Activated naive CD4-positive, alpha-beta T cell treated with anti-CD3 and anti-CD28 coated beads for 36 hours (primary cell): ENCODE measurements around the gene VPS35L. TPM values are rescaled to one million over a fixed set of nuclear protein-coding genes. Genes with fewer than 3 reads are reported as not detected.
"Not testable (repeated sequence)": the region's sequence is repeated elsewhere in the genome, so short reads cannot be mapped to it uniquely, and the experiment has no call there.

Experiments used
- CTCF ChIA-PET: fragments of 350-600 bp; sonication (Branson Sonifier 250); formaldehyde crosslinking; loops from one replicate; lab custom pipeline; 2021; ENCODE audit warnings: antibody characterized with exemption; lab: Charles Lee
- DNase-seq: peaks from one replicate; pipeline ENCODE4 v3.0.0-alpha.2; 2020
- H3K27ac Mint-ChIP-seq: one replicate; pipeline ENCODE4 v1.8.0; 2021; ENCODE audit warnings: mild to moderate bottlenecking, mixed read lengths
- H3K27me3 Mint-ChIP-seq: one replicate; pipeline ENCODE4 v1.8.0; 2021; ENCODE audit warnings: low read depth, mixed read lengths
- H3K36me3 Mint-ChIP-seq: one replicate; pipeline ENCODE4 v1.8.0; 2021; ENCODE audit warnings: low read depth, mixed read lengths
- H3K4me1 Mint-ChIP-seq: one replicate; pipeline ENCODE4 v1.8.0; 2021; ENCODE audit warnings: low read depth, mixed read lengths
- H3K4me3 Mint-ChIP-seq: one replicate; pipeline ENCODE4 v1.8.0; 2021; ENCODE audit warnings: mild to moderate bottlenecking, moderate library complexity, mixed read lengths
- H3K9me3 Mint-ChIP-seq: one replicate; pipeline ENCODE4 v1.8.0; 2021; ENCODE audit warnings: mixed read lengths
- intact Hi-C: fragments of 100-400 bp; cut with micrococcal nuclease; formaldehyde crosslinking; loops from one replicate; pipeline ENCODE4 v1.15.1; 2023
- total RNA-seq, 2 experiments: library from RNA; stranded (reverse); gene quantifications; one replicate each; pipeline ENCODE4 v1.2.3, GENCODE V29; 2021

The VPS35L gene
- total RNA-seq, 2 experiments from 2014 or later, result 30.3 to 32.4 TPM

DNA sequence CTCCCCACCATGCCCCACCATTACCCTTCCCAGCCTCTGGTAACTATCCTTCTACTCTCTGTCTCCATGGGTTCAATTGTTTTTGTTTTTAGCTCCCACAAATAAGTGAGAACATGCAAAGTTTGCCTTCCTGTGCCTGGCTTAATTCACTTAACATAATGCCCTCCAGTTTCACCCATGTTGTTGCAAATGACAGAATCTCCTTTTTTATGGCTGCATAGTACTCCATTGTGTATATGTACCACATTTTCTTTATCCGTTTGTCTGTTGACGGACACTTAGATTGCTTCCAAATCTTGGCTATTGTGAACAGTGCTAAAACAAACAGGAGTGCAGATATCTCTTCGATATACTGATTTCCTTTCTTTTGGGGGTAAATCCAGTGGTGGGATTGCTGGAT lies 109.8 kb downstream of the VPS35L start:
- intact Hi-C loops, H3K27me3 Mint-ChIP-seq, H3K4me3 Mint-ChIP-seq, DNase-seq, H3K4me1 Mint-ChIP-seq, H3K27ac Mint-ChIP-seq, H3K9me3 Mint-ChIP-seq: not testable (repeated sequence)
- CTCF ChIA-PET, result interaction anchor here (0.9 kb wide), 1 partner anchor 64 kb away, joined by 6 read pairs; no protein-coding TSS in a partner anchor
- H3K36me3 Mint-ChIP-seq, result peaks cover 33% of the 10 kb centered on the region

- no peaks in the 10 kb centered on the region for H3K4me1 Mint-ChIP-seq
- peaks cover 32% of the 10 kb centered on the region for H3K36me3 Mint-ChIP-seq
- CTCF ChIA-PET, result no interaction called here
- intact Hi-C loops, result no loop called here
- no peak for DNase-seq
- H3K4me3 Mint-ChIP-seq, result no peak overlapping the region
- peaks cover 5% of the 10 kb centered on the region for H3K9me3 Mint-ChIP-seq
- no peak overlapping the region for H3K27ac Mint-ChIP-seq
- H3K27me3 Mint-ChIP-seq, result no peaks in the 10 kb centered on the region
These were observed 111.0 kb downstream of the VPS35L start for GRCh38 chr16:19666477-19666876.

- Mint-ChIP-seq H3K9me3 (no peaks in the 10 kb centered on the region), H3K36me3 (peaks cover 28% of the 10 kb centered on the region), H3K4me1 (no peaks in the 10 kb centered on the region), H3K27me3 (no peaks in the 10 kb centered on the region), H3K27ac (no peak overlapping the region), H3K4me3 (no peak overlapping the region)
- intact Hi-C loops, result no loop called here
- DNase-seq, result no peak
- CTCF ChIA-PET, result no interaction called here
These were observed 116.9 kb downstream of the VPS35L start for GRCh38 chr16:19672378-19672777.

- CTCF ChIA-PET, result no interaction called here
These were observed 119.0 kb downstream of the VPS35L start for GRCh38 chr16:19674485-19674884.

DNA sequence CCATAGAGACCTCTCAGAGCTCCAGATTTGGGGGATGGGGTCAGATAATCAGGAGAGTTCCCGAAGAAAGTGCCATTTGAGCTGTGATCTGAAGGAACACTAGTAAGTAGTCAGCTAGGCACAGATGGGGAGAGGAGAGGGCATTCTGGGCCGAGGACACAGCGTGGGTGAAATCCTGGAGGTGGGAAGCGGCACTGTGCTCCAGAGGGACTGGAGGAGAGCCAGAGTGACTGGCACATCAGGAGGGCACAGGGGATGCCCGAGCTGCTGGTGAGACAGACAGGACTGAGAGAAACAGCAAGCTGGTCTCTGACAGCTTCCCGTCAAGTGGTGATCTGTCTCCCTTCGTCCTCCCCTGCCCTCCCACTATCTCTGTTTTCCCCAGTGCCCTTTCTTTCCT lies 121.9 kb downstream of the VPS35L start:
- H3K36me3 Mint-ChIP-seq, result peaks cover 20% of the 10 kb centered on the region

More at GRCh38 chr16:19674485-19674884, 119.0 kb downstream of the VPS35L start:
- no peak for DNase-seq
- H3K27me3 Mint-ChIP-seq, result no peaks in the 10 kb centered on the region
- no peak overlapping the region for H3K27ac Mint-ChIP-seq
- peaks cover 21% of the 10 kb centered on the region for H3K36me3 Mint-ChIP-seq
- H3K4me3 Mint-ChIP-seq, result no peak overlapping the region
- H3K4me1 Mint-ChIP-seq, result no peaks in the 10 kb centered on the region
- no peaks in the 10 kb centered on the region for H3K9me3 Mint-ChIP-seq
- intact Hi-C loops, result no loop called here

GRCh38 chr16:19678804-19679203 lies 123.3 kb downstream of the VPS35L start:
- intact Hi-C loops, result no loop called here
- H3K4me1 Mint-ChIP-seq, result no peaks in the 10 kb centered on the region
- peaks cover 30% of the 10 kb centered on the region for H3K36me3 Mint-ChIP-seq
- no peaks in the 10 kb centered on the region for H3K9me3 Mint-ChIP-seq
- no peak overlapping the region for H3K4me3 Mint-ChIP-seq
- CTCF ChIA-PET, result interaction anchor here (0.6 kb wide), 1 partner anchor 1179 kb away, joined by 4 read pairs; no protein-coding TSS in a partner anchor
- no peaks in the 10 kb centered on the region for H3K27me3 Mint-ChIP-seq
- no peak for DNase-seq
- no peak overlapping the region for H3K27ac Mint-ChIP-seq

More for the DNA sequence above, 121.9 kb downstream of the VPS35L start:
- H3K4me3 Mint-ChIP-seq, result no peak overlapping the region
- no peaks in the 10 kb centered on the region for H3K27me3 Mint-ChIP-seq
- no peak for DNase-seq
- intact Hi-C loops, result no loop called here
- CTCF ChIA-PET, result no interaction called here
- H3K27ac Mint-ChIP-seq, result no peak overlapping the region
- no peaks in the 10 kb centered on the region for H3K9me3 Mint-ChIP-seq
- no peaks in the 10 kb centered on the region for H3K4me1 Mint-ChIP-seq

- peaks cover 34% of the 10 kb centered on the region for H3K36me3 Mint-ChIP-seq
- DNase-seq, H3K4me3 Mint-ChIP-seq, H3K9me3 Mint-ChIP-seq, intact Hi-C loops, H3K27ac Mint-ChIP-seq, H3K27me3 Mint-ChIP-seq, H3K4me1 Mint-ChIP-seq: not testable (repeated sequence)
- CTCF ChIA-PET, result interaction anchor here (0.6 kb wide), 1 partner anchor 1179 kb away, joined by 4 read pairs; no protein-coding TSS in a partner anchor
These were observed 123.8 kb downstream of the VPS35L start for GRCh38 chr16:19679281-19679680.

DNA sequence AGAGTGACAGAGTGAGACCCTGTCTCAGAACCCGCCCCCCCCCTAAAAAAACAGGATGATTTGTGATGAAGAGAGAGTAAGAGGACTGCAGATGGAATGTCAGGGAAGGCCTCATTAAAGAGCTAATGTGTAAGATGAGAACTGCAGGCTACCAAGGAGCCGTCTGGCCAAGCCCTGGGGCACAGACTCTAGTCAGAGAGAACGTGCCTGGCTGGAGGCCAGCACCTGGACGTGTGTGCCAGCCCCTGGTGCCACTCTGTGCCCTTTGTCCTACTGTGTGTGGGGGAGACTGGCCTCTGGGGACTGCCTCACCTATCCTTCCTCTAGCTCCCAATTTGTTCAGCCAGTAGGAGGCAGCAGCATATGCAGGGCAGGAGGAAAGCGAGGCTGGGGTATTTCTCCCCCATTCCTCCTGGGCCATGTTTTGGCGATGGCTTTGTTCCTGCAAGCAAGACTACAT lies 125.4 kb downstream of the VPS35L start:
- CTCF ChIA-PET, result interaction anchor here (0.7 kb wide), 1 partner anchor 208 kb away, joined by 3 read pairs; no protein-coding TSS in a partner anchor
- Mint-ChIP-seq H3K4me1 (no peaks in the 10 kb centered on the region), H3K9me3 (peaks cover 5% of the 10 kb centered on the region), H3K27ac (no peak overlapping the region), H3K4me3 (no peak overlapping the region), H3K27me3 (no peaks in the 10 kb centered on the region), H3K36me3 (peaks cover 42% of the 10 kb centered on the region)
- no peak for DNase-seq
- intact Hi-C loops, result no loop called here

- H3K9me3 Mint-ChIP-seq, result peaks cover 5% of the 10 kb centered on the region
- intact Hi-C loops, result no loop called here
- no peak overlapping the region for H3K4me3 Mint-ChIP-seq
- H3K27me3 Mint-ChIP-seq, result no peaks in the 10 kb centered on the region
- H3K4me1 Mint-ChIP-seq, result no peaks in the 10 kb centered on the region
- peaks cover 41% of the 10 kb centered on the region for H3K36me3 Mint-ChIP-seq
- no peak for DNase-seq
- H3K27ac Mint-ChIP-seq, result no peak overlapping the region
- CTCF ChIA-PET, result no interaction called here
These were observed 126.1 kb downstream of the VPS35L start for GRCh38 chr16:19681637-19682036.

- CTCF ChIA-PET, result no interaction called here
- H3K36me3 Mint-ChIP-seq, result peaks cover 41% of the 10 kb centered on the region
- DNase-seq, result no peak
- peaks cover 5% of the 10 kb centered on the region for H3K9me3 Mint-ChIP-seq
- H3K27ac Mint-ChIP-seq, result no peak overlapping the region
- H3K27me3 Mint-ChIP-seq, result no peaks in the 10 kb centered on the region
- intact Hi-C loops, result no loop called here
- no peak overlapping the region for H3K4me3 Mint-ChIP-seq
- peaks cover 13% of the 10 kb centered on the region for H3K4me1 Mint-ChIP-seq
These were observed 128.1 kb downstream of the VPS35L start for GRCh38 chr16:19683453-19684236.

DNA sequence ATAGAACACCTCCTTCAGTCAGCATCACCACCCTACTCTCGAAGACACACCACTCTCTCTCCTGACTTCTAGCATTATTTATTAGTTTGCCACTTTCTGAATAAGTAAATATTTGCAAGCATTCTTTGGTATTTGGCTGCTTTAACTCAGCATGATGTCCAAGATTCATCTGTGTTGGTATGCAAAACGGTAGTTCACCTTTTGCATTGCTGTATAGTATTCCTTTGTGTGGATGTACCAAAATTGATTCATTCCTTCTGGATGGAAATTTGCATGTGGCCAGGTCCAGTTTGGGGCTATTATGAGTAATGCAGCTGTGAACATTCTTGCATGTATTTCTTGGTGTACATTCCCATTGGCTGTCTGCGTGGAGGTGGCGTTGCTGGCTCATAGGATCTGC lies 129.7 kb downstream of the VPS35L start:
- Mint-ChIP-seq H3K36me3 (peaks cover 41% of the 10 kb centered on the region), H3K4me1 (peaks cover 27% of the 10 kb centered on the region), H3K9me3 (peaks cover 5% of the 10 kb centered on the region), H3K4me3 (no peak overlapping the region), H3K27ac (no peak overlapping the region), H3K27me3 (no peaks in the 10 kb centered on the region)
- no peak for DNase-seq
- CTCF ChIA-PET, result interaction anchor here (0.7 kb wide), 1 partner anchor 526 kb away, joined by 3 read pairs; no protein-coding TSS in a partner anchor
- intact Hi-C loops, result no loop called here

DNA sequence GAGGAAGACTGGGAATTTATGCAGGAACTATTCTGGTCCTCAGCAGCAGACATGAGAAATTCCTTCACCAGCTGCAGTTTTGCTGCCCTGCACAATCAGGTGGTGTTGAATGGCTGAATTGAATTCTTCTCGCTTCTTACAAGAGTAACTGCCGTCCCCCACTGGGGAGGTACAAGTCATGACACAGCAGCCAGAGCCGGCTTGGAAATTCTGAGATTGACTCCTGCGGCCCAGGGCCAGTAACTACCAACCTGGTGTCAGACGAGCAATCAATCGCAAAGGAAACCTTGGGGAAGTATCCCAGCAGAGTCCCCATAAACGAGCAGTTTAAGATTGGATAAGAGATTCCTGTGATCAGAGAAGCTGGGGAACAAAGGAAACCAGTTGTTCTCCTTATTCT lies 131.8 kb downstream of the VPS35L start:
- no peak overlapping the region for H3K27ac Mint-ChIP-seq
- H3K27me3 Mint-ChIP-seq, result no peaks in the 10 kb centered on the region
- DNase-seq, result no peak
- H3K36me3 Mint-ChIP-seq, result peaks cover 40% of the 10 kb centered on the region
- intact Hi-C loops, result no loop called here
- H3K4me3 Mint-ChIP-seq, result no peak overlapping the region
- H3K4me1 Mint-ChIP-seq, result peaks cover 40% of the 10 kb centered on the region
- CTCF ChIA-PET, result interaction anchor here (0.7 kb wide), 1 partner anchor 17 kb away, joined by 3 read pairs; no protein-coding TSS in a partner anchor
- H3K9me3 Mint-ChIP-seq, result peaks cover 5% of the 10 kb centered on the region
